GM12878 (cell line): Measurements from ENCODE around the gene DDX24. TPM values are rescaled to one million over a fixed set of nuclear protein-coding genes. Genes with fewer than 3 reads are reported as not detected.

Experiments
- ATAC-seq: fragments of 200-7000 bp; cut with Tn5 transposase; 3 replicates; pipeline ENCODE4 v1.9.1; 2020; ENCODE audit warnings: mild to moderate bottlenecking, moderate library complexity
- BruUV-seq: library from RNA; stranded (reverse); fragments of 400-500 nt; replicated peaks from 2 replicates; lab custom pipeline; 2021; lab: Mats Ljungman, UMichigan
- CTCF ChIA-PET: fragments of 300-600 bp; sonication (Branson Sonifier 250); formaldehyde crosslinking; extraction: SDS; loops from one replicate; lab custom pipeline; 2021; ENCODE audit warnings: inconsistent platforms; lab: Yijun Ruan, JAX
- POLR2A ChIA-PET: fragments of 350-600 bp; formaldehyde crosslinking; extraction: SDS; loops from one replicate; lab custom pipeline; 2021; ENCODE audit warnings: inconsistent platforms; lab: Charles Lee
- RAD21 ChIA-PET: fragments of 300-600 bp; sonication (Branson Sonifier 250); formaldehyde crosslinking; loops from one replicate; lab custom pipeline; 2023; ENCODE audit warnings: antibody characterized with exemption; ENCODE audit not compliant: unreplicated experiment; lab: Charles Lee
- SMC1A ChIA-PET: fragments of 300-600 bp; sonication (Branson Sonifier 250); formaldehyde crosslinking; loops from one replicate; lab custom pipeline; 2023; ENCODE audit not compliant: unreplicated experiment, uncharacterized antibody; lab: Charles Lee
- DNase-seq: peaks from one replicate; pipeline ENCODE4 v3.0.0-alpha.2; 2011; ENCODE audit warnings: low read depth, low spot score
- FAIRE-seq: peaks from 3 replicates; lab custom pipeline; 2011; peaks lifted over from hg19 to GRCh38; lab: Jason Lieb, UNC
- H2AFZ ChIP-seq: 2 replicates; pipeline ENCODE4 v1.6.0; 2011; ENCODE audit warnings: low read depth, low read length, control low read depth; ENCODE audit not compliant: control insufficient read depth
- H3K27ac ChIP-seq: 2 replicates; pipeline ENCODE4 v1.5.1; 2011; ENCODE audit warnings: control low read depth; ENCODE audit not compliant: control insufficient read depth, insufficient read depth
- H3K27me3 ChIP-seq, 2 experiments: replicated peaks in 1 of 2; 2 replicates each; pipeline versions ENCODE4 v1.6.0 to v1.6.1; 2011; ENCODE audit warnings: low read length in 1 of 2; ENCODE audit not compliant: control insufficient read depth in 2 of 2, insufficient read depth in 2 of 2
- H3K36me3 ChIP-seq, 2 experiments: 2 replicates each; pipeline ENCODE4 v1.5.1; 2011; ENCODE audit warnings: low read length in 1 of 2; ENCODE audit not compliant: control insufficient read depth in 2 of 2, insufficient read depth in 2 of 2
- H3K4me1 ChIP-seq: 2 replicates; pipeline ENCODE4 v1.6.1; 2011; ENCODE audit warnings: mild to moderate bottlenecking, low read length, moderate library complexity, mixed read lengths; ENCODE audit not compliant: control insufficient read depth, insufficient read depth
- H3K4me2 ChIP-seq: 2 replicates; pipeline ENCODE4 v1.6.0; 2011; ENCODE audit warnings: control low read depth; ENCODE audit not compliant: control insufficient read depth, insufficient read depth
- H3K4me3 ChIP-seq: fragments of 200-600 bp; sonication (generic); 2 replicates; pipeline ENCODE4 v1.5.1; 2016
- H3K79me2 ChIP-seq: 2 replicates; pipeline ENCODE4 v1.6.0; 2011; ENCODE audit warnings: low read length; ENCODE audit not compliant: control insufficient read depth, insufficient read depth
- H3K9ac ChIP-seq: 2 replicates; pipeline ENCODE4 v1.8.0; 2011; ENCODE audit warnings: low read length, control low read depth, mixed read lengths; ENCODE audit not compliant: control insufficient read depth, insufficient read depth
- H3K9me3 ChIP-seq: replicated peaks from 3 replicates; pipeline ENCODE4 v1.5.1; 2011; ENCODE audit warnings: mild to moderate bottlenecking, low read length; ENCODE audit not compliant: control insufficient read depth, insufficient read depth
- H4K20me1 ChIP-seq: 2 replicates; pipeline ENCODE4 v1.6.0; 2011; ENCODE audit not compliant: control insufficient read depth, insufficient read depth
- KDM1A ChIP-seq: fragments of 200-600 bp; sonication (generic); IDR thresholded peaks from 2 replicates; pipeline ENCODE4 v1.6.1; 2016; ENCODE audit warnings: borderline replicate concordance
- PAX5 ChIP-seq: IDR thresholded peaks from 2 replicates; pipeline ENCODE4 v1.6.1; 2011; ENCODE audit warnings: low read depth, low read length, borderline replicate concordance
- PRDM15 ChIP-seq: fragments of 450-650 bp; formaldehyde crosslinking; IDR thresholded peaks from 2 replicates; pipeline ENCODE4 v1.4.0; 2020; ENCODE audit warnings: mild to moderate bottlenecking, moderate library complexity
- SIX5 ChIP-seq: IDR thresholded peaks from 2 replicates; pipeline ENCODE4 v1.6.1; 2011; ENCODE audit warnings: mild to moderate bottlenecking, low read depth, low read length, moderate library complexity; ENCODE audit not compliant: severe bottlenecking
- SMC3 ChIP-seq: IDR thresholded peaks from 2 replicates; pipeline ENCODE4 v1.6.1; 2011; ENCODE audit warnings: low read length, improper control_type of control experiment, borderline replicate concordance
- WGBS: methylation state at CpG from one replicate; pipeline ENCODE4 v1.1.6; 2016; ENCODE audit warnings: low lambda C conversion rate; ENCODE audit not compliant: insufficient replicate concordance, insufficient coverage; ENCODE audit errors: missing lambda C conversion rate; 5-methylcytosine and 5-hydroxymethylcytosine counted together
- in situ Hi-C: fragments of 300-500 bp; cut with MboI; formaldehyde crosslinking; loops from 9 replicates; pipeline ENCODE4 v1.14.3; 2018; ENCODE audit warnings: mixed read lengths
- intact Hi-C: fragments of 100-400 bp; cut with micrococcal nuclease; formaldehyde crosslinking; loops from one replicate; pipeline ENCODE4 v1.14.2; 2022; ENCODE audit not compliant: unreplicated experiment
- polyA plus RNA-seq, 11 experiments: library from polyadenylated mRNA; depleted of rRNA in 4 of 11; unstranded in 6 of 11; stranded (reverse) in 5 of 11; fragments of >200 nt; fragmentation: Nextera tagmentation in 4 of 11; fragmentation: Illumina TruSeq in 1 of 11; extraction: Ambion mirVana in 4 of 11; extraction: Trizol in 1 of 11; gene quantifications; 1 replicate in 1 of 11; 2 replicates in 10 of 11; pipeline versions ENCODE4 v1.2.1 to v1.2.3, GENCODE V29; 2011 to 2016; ENCODE audit warnings: inconsistent platforms in 2 of 11, missing spikeins in 2 of 11, low read depth in 1 of 11
- total RNA-seq, 4 experiments: library from RNA; depleted of rRNA in 3 of 4; stranded (reverse); fragments of >200 nt in 3 of 4; fragmentation: Illumina TruSeq in 1 of 4; extraction: Trizol in 1 of 4; gene quantifications; 2 replicates each; pipeline versions ENCODE4 v1.2.1 to v1.2.3, GENCODE V29; 2013 to 2021

DDX24 gene
- total and polyA plus RNA-seq, 10 of the 15 experiments (the other 5 are each of a cell fraction or from before 2014, with no cell fraction given): 137 to 266 (median 184) TPM

- Histone ChIP-seq H4K20me1 (no peaks in the 10 kb centered on the region), H3K4me1 (no peaks in the 10 kb centered on the region), H3K9me3 (no peaks in the 10 kb centered on the region; the same call in 2 of the 3 replicates), H3K4me3 (no peak overlapping the region), H3K27ac (no peak overlapping the region), H2AFZ (no peak overlapping the region), H3K79me2 (no peaks in the 10 kb centered on the region), H3K36me3 (no peaks in the 10 kb centered on the region), H3K4me2 (no peak overlapping the region), H3K9ac (no peak overlapping the region), H3K27me3 (peaks cover 2 to 5% of the 10 kb centered on the region in 2 experiments; a peak in 3 of 4 replicates)
- DNase-seq (no peak), FAIRE-seq (no peak), ATAC-seq (no peak)
- ChIA-PET SMC1A (interaction anchor here (0.8 kb wide), 1 partner anchor 58 kb away, joined by 3 read pairs; no protein-coding TSS in a partner anchor), CTCF (interaction anchor here (0.8 to 1.8 kb wide), 4 partner anchors 17 to 87 kb away, joined by 3 to 6 read pairs (median 4); no protein-coding TSS in a partner anchor), RAD21 (no interaction called here), POLR2A (no interaction called here)
- TF ChIP-seq KDM1A (no peak), SIX5 (no peak), PAX5 (no peak), SMC3 (no peak), PRDM15 (CRISPR knock-in tag) (no peak)
- intact Hi-C loops (no loop called here), in situ Hi-C loops (no loop called here)
- WGBS: 13% methylated on average over 4 of the region's 4 CpGs
- BruUV-seq: no TSS peak
Measured at GRCh38 chr14:94115058-94115591, 34.1 kb upstream of the DDX24 start.
